ENCODE data around the gene SEC24B. TPM values are rescaled to one million over a fixed set of nuclear protein-coding genes. Genes with fewer than 3 reads are reported as not detected.

Gene SEC24B
- total and polyA plus RNA-seq, 9 donors = 17.2 to 40.7 (median 33.8) TPM

- WGBS, 3 donors = 67 to 74% (median 71%) methylated on average over 2 of the region's 2 CpGs
- H3K27ac ChIP-seq = no peak overlapping the region
- no peaks in the 10 kb centered on the region for H3K36me3 ChIP-seq
- H3K27me3 ChIP-seq = no peaks in the 10 kb centered on the region
- TF ChIP-seq POLR2A (IDR thresholded peaks at IDR 0.05) (no peak), CTCF (IDR thresholded peaks at IDR 0.05) (no peak), EP300 (IDR thresholded peaks at IDR 0.05) (no peak)
- H3K9me3 ChIP-seq = no peaks in the 10 kb centered on the region
- DNase-seq = no peak
- H3K4me1 ChIP-seq (ENCODE audit: insufficient read depth) = no peaks in the 10 kb centered on the region
- no peak overlapping the region for H3K4me3 ChIP-seq
- intact Hi-C loops (cut with DNase I) = no loop called here
Measured at GRCh38 chr4:109589605-109590004, 156.0 kb downstream of the SEC24B start.

MicroRNAs within 50 kb of the gene (microRNA counts, 767-probe panel; counts per million panel counts)
- microRNA hsa-miR-576-3p (1,634 counts per million, percentile 80 among the panel's probes with 10 or more counts), microRNA hsa-miR-576-5p (530 counts per million, percentile 78 among the panel's probes with 10 or more counts)

Small RNA genes lying within 50 kb of the gene (microRNA-seq; reads per million reads assigned to microRNA genes)
- 6.8 to 13.6 (median 8.0) reads per million in 3 donors for gene MIR576

Small RNA genes lying within 50 kb of the gene (small RNA-seq; reads per million reads assigned to genes)
- gene MIR576 = 0.15 reads per million
- gene RN7SL55P = not detected

Other genes with a start within 250 kb of the SEC24B start
- 1 to 10 TPM in 1 of 7 donors, under 1 TPM in 6; 0.25 to 3.2 (median 0.77) TPM for gene COL25A1, start 131.2 kb upstream of the SEC24B start, total RNA-seq
- 1 to 10 TPM in 1 of 2 donors, under 1 TPM in 1; 0.56 to 1.4 TPM for gene COL25A1, start 131.2 kb upstream of the SEC24B start, polyA plus RNA-seq
- gene MCUB, start 126.4 kb downstream of the SEC24B start, total RNA-seq = 10 to 100 TPM in 2 of 7 donors, 1 to 10 TPM in 5; 7.6 to 11.7 (median 8.8) TPM
- gene MCUB, start 126.4 kb downstream of the SEC24B start, polyA plus RNA-seq = 10 to 100 TPM in 1 of 2 donors, 1 to 10 TPM in 1; 7.7 to 18.5 TPM

Measured in ovary (tissue), 9 donors.